Measurements from ENCODE around the gene YWHAE. TPM values are rescaled to one million over a fixed set of nuclear protein-coding genes. Genes with fewer than 3 reads are reported as not detected.
A peak's percentile ranks its signal among the peaks of the same experiment; 100 is the strongest.

Gene YWHAE
- total RNA-seq, 1 donor from 2014 or later = 393 TPM

DNA sequence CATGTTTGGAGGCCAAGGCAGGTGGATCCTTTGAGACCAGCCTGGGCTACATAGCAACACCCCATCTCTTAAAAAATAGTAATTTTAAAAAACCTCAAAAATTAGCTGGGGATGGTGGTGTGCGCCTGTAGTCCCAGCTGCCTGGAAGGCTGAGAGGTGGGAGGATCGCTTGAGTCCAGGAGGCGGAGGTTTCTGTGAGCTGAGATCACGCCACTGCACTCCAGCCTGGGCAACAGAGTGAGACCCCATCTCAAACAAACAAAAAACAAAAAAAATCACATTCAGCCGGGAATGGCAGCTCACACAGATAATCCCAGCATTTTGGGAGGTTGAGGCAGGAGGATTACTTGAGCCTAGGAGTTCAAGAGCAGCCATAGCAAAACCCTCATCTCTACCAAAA lies 16.4 kb upstream of the YWHAE start:
- no peaks in the 10 kb centered on the region for H3K27me3 ChIP-seq
- TF ChIP-seq, protein P1, sequence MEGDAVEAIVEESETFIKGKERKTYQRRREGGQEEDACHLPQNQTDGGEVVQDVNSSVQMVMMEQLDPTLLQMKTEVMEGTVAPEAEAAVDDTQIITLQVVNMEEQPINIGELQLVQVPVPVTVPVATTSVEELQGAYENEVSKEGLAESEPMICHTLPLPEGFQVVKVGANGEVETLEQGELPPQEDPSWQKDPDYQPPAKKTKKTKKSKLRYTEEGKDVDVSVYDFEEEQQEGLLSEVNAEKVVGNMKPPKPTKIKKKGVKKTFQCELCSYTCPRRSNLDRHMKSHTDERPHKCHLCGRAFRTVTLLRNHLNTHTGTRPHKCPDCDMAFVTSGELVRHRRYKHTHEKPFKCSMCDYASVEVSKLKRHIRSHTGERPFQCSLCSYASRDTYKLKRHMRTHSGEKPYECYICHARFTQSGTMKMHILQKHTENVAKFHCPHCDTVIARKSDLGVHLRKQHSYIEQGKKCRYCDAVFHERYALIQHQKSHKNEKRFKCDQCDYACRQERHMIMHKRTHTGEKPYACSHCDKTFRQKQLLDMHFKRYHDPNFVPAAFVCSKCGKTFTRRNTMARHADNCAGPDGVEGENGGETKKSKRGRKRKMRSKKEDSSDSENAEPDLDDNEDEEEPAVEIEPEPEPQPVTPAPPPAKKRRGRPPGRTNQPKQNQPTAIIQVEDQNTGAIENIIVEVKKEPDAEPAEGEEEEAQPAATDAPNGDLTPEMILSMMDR (IDR thresholded peaks at IDR 0.05) = no peak

DNA sequence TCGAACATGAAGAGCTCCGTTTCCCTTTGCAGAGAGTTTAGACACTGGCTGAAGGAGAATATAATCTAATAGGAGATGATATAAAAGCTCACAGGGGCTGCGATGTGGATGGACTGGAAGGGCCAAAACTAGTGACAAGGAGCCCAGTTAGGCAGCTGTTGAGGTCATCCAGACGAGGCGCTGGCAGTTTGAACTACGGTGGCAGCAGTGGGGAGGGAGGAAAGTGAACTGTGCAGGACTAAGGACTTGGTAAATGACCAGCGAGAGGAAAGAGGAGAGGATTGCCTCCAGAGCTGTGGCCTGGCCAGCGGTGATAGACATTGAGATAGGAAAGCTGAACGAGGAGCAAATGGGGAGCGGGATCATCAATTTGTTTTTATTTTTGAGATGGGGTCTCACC lies 14.6 kb upstream of the YWHAE start:
- TF ChIP-seq, protein P1 (IDR thresholded peaks at IDR 0.05) = no peak
- Histone ChIP-seq H3K4me3 (no peak overlapping the region), H3K27ac (no peak overlapping the region), H3K9me3 (no peaks in the 10 kb centered on the region), H3K4me1 (peaks cover 6% of the 10 kb centered on the region), H3K27me3 (no peaks in the 10 kb centered on the region), H3K36me3 (peaks cover under 1% of the 10 kb centered on the region)
- intact Hi-C loops (cut with DNase I) = no loop called here
- DNase-seq (peak; percentile 20), ATAC-seq (no peak)

More for the DNA sequence above, 16.4 kb upstream of the YWHAE start:
- ATAC-seq (no peak), DNase-seq (no peak)
- H3K27ac ChIP-seq = no peak overlapping the region
- H3K36me3 ChIP-seq = peaks cover 18% of the 10 kb centered on the region
- peaks cover 6% of the 10 kb centered on the region for H3K4me1 ChIP-seq
- intact Hi-C loops (cut with DNase I) = no loop called here
- no peak overlapping the region for H3K4me3 ChIP-seq
- no peaks in the 10 kb centered on the region for H3K9me3 ChIP-seq

DNA sequence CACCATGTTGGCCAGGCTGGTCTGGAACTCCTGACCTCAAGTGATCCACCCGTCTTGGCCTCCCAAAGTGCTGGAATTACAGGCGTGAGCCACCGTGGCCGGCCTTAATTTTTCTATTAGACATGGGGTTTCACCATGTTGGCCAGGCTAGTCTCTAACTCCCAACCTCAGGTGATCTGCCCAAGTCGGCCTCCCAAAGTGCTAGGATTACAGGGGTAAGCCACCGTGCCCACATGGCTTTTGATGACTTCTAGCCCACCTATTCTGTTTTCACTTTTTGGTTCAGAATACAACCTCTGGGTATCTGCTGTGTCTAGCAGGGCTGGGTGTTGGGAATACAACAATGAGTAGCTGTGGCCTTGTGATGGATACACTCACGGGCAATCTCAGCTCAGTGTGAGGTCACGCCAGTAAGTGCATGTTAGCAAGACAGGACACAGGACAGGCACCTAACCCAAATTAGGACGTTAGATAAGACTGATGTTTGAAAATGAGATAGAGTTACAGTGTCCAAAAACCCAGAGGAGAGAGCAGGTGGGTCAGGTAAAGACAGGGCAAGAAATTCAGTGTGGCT lies 14.1 kb upstream of the YWHAE start:
- no peak overlapping the region for H3K4me3 ChIP-seq
- intact Hi-C loops (cut with DNase I) = no loop called here
- H3K27me3 ChIP-seq = no peaks in the 10 kb centered on the region
- DNase-seq (peak; percentile 19), ATAC-seq (peak; percentile 7)
- peaks cover 6% of the 10 kb centered on the region for H3K4me1 ChIP-seq
- H3K36me3 ChIP-seq = no peaks in the 10 kb centered on the region
- no peak overlapping the region for H3K27ac ChIP-seq
- no peaks in the 10 kb centered on the region for H3K9me3 ChIP-seq
- TF ChIP-seq, protein P1 (IDR thresholded peaks at IDR 0.05) = no peak

DNA sequence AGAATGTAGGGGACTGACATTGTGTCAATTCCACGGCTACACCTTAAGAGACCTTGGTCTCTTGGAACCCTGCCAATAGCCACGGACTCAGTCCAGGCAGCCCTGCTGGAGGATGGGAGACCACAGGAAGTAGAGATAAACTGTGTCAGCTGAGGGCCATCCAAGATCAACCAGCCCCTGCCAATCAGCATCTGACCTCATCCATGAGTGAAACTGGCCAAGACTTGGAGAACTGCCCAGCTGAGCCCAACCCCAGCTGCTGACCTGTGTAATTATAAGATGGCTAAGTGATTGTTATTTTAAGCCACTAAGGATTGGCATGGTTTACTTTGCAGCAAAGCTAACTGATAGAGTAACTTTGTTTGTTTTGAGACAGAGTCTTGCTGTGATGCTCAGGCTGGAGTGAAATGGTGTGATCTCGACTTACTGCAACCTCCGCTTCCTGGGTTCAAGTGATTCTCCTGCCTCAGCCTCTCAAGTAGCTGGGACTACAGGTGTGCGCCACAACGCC lies 13.3 kb upstream of the YWHAE start:
- H3K27me3 ChIP-seq = no peaks in the 10 kb centered on the region
- peak overlapping the region; percentile 17 for H3K27ac ChIP-seq
- H3K4me1 ChIP-seq = peaks cover 6% of the 10 kb centered on the region
- TF ChIP-seq, protein P1 (IDR thresholded peaks at IDR 0.05) = no peak
- no peaks in the 10 kb centered on the region for H3K9me3 ChIP-seq
- no peaks in the 10 kb centered on the region for H3K36me3 ChIP-seq
- H3K4me3 ChIP-seq = no peak overlapping the region
- intact Hi-C loops (cut with DNase I) = no loop called here
- ATAC-seq = peak; percentile 85
- peak; percentile 71 for DNase-seq

DNA sequence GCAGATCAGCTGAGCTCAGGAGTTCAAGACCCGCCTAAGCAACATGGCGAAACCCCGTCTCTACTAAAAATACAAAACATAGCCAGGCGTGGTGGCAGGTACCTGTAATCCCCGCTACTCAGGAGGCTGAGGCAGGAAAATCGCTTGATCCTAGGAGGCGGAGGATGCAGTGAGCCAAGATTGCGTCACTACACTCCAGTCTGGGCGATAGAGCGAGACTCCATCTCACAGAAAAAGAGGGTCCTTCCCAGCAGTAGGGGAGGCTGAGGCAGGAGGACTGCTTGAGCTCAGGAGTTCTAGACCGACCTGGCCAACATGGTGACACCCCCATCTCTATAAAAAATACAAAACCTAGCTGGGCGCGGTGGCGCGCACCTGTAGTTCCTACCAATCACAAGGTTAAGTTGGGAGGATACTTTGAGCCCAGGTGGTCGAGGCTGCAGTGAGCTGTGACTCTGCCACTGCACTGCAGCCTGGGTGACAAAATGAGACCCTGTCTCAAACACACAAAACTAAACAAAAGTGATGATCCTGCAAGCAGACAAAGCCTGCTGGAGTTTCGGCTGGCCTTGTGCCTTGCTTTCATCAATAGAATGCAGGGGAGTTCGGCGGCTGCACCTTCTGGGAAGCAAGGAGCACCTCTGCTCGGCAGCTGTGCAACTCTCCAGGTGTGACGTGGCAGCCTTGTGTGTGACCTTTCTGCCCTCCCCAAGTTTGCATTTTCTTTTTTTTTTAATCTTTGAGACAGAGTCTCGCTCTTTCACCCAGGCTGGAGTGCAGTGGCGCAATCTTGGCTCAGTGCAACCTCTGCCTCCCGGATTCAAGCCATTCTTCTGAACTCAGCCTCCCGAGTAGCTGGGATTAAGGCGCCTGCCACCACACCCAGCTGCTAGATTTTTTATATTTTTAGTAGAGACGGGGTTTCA lies 12.4 kb upstream of the YWHAE start:
- DNase-seq (peak; percentile 79), ATAC-seq (peak; percentile 64)
- Histone ChIP-seq H3K4me1 (peaks cover 6% of the 10 kb centered on the region), H3K9me3 (no peaks in the 10 kb centered on the region), H3K4me3 (no peak overlapping the region), H3K36me3 (no peaks in the 10 kb centered on the region), H3K27me3 (no peaks in the 10 kb centered on the region), H3K27ac (peak overlapping the region; percentile 17)
- intact Hi-C loops (cut with DNase I) = no loop called here
- TF ChIP-seq, protein P1 (IDR thresholded peaks at IDR 0.05) = no peak
